ENCODE measurements around the gene OTUD3.

DNA sequence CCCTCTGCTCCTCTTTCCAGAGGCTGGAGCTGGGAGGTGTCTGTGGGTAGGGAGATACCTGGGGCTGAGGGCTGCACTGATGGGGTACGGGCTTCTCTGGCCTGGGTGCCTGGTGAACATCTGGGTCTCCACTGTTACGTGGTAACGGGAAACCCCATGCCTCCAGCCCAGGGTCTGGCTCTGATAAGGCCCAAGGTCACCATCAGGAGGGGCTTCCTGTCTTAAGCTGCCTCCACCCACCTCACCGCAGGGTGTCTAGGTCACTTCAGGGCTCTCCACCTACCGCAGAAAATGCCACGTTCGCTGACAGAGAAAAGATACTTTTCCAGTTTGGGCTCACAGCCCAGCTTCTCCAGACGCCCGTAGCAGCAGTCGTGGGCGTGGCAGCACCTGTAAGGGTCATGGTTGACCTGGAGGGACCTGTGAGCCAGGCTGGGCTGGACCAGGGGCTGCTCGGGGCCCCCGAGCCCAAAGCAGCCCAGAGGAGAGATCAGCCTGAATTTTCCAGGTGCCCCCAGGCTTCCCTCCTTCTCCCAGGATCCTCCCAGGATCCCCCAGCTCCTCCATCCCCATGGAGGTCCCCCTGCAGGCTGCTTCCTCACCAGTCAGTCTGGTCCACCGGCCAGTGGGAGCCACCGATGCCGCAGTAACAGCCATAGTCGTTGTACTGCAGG is 40.0 kb downstream of the OTUD3 start:
- TF ChIP-seq, protein P1, sequence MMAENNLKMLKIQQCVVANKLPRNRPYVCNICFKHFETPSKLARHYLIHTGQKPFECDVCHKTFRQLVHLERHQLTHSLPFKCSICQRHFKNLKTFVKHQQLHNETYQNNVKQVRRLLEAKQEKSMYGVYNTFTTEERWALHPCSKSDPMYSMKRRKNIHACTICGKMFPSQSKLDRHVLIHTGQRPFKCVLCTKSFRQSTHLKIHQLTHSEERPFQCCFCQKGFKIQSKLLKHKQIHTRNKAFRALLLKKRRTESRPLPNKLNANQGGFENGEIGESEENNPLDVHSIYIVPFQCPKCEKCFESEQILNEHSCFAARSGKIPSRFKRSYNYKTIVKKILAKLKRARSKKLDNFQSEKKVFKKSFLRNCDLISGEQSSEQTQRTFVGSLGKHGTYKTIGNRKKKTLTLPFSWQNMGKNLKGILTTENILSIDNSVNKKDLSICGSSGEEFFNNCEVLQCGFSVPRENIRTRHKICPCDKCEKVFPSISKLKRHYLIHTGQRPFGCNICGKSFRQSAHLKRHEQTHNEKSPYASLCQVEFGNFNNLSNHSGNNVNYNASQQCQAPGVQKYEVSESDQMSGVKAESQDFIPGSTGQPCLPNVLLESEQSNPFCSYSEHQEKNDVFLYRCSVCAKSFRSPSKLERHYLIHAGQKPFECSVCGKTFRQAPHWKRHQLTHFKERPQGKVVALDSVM (CRISPR knock-in tag; IDR thresholded peaks at IDR 0.05) = no peak
- TF ChIP-seq, protein P2, sequence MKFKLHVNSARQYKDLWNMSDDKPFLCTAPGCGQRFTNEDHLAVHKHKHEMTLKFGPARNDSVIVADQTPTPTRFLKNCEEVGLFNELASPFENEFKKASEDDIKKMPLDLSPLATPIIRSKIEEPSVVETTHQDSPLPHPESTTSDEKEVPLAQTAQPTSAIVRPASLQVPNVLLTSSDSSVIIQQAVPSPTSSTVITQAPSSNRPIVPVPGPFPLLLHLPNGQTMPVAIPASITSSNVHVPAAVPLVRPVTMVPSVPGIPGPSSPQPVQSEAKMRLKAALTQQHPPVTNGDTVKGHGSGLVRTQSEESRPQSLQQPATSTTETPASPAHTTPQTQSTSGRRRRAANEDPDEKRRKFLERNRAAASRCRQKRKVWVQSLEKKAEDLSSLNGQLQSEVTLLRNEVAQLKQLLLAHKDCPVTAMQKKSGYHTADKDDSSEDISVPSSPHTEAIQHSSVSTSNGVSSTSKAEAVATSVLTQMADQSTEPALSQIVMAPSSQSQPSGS (CRISPR knock-in tag; IDR thresholded peaks at IDR 0.05) = no peak
- TF ChIP-seq, protein P3, sequence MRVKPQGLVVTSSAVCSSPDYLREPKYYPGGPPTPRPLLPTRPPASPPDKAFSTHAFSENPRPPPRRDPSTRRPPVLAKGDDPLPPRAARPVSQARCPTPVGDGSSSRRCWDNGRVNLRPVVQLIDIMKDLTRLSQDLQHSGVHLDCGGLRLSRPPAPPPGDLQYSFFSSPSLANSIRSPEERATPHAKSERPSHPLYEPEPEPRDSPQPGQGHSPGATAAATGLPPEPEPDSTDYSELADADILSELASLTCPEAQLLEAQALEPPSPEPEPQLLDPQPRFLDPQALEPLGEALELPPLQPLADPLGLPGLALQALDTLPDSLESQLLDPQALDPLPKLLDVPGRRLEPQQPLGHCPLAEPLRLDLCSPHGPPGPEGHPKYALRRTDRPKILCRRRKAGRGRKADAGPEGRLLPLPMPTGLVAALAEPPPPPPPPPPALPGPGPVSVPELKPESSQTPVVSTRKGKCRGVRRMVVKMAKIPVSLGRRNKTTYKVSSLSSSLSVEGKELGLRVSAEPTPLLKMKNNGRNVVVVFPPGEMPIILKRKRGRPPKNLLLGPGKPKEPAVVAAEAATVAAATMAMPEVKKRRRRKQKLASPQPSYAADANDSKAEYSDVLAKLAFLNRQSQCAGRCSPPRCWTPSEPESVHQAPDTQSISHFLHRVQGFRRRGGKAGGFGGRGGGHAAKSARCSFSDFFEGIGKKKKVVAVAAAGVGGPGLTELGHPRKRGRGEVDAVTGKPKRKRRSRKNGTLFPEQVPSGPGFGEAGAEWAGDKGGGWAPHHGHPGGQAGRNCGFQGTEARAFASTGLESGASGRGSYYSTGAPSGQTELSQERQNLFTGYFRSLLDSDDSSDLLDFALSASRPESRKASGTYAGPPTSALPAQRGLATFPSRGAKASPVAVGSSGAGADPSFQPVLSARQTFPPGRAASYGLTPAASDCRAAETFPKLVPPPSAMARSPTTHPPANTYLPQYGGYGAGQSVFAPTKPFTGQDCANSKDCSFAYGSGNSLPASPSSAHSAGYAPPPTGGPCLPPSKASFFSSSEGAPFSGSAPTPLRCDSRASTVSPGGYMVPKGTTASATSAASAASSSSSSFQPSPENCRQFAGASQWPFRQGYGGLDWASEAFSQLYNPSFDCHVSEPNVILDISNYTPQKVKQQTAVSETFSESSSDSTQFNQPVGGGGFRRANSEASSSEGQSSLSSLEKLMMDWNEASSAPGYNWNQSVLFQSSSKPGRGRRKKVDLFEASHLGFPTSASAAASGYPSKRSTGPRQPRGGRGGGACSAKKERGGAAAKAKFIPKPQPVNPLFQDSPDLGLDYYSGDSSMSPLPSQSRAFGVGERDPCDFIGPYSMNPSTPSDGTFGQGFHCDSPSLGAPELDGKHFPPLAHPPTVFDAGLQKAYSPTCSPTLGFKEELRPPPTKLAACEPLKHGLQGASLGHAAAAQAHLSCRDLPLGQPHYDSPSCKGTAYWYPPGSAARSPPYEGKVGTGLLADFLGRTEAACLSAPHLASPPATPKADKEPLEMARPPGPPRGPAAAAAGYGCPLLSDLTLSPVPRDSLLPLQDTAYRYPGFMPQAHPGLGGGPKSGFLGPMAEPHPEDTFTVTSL (CRISPR knock-in tag; IDR thresholded peaks at IDR 0.05; ENCODE audit: borderline replicate concordance) = no peak
- TF ChIP-seq EP300 (IDR thresholded peaks at IDR 0.05; ENCODE audit: low read depth in 2 of 2, low read length in 2 of 2) = no peak
- no peak for TF ChIP-seq EP300 (CRISPR knock-in tag; IDR thresholded peaks at IDR 0.05; ENCODE audit: borderline replicate concordance)
- no peak for TF ChIP-seq BCL6 (CRISPR knock-in tag; IDR thresholded peaks at IDR 0.05)
- TF ChIP-seq NCOA5 (CRISPR knock-in tag; IDR thresholded peaks at IDR 0.05) = no peak
- no peak for TF ChIP-seq TBP (CRISPR knock-in tag; IDR thresholded peaks at IDR 0.05)
- no peak for TF ChIP-seq TCF12 (IDR thresholded peaks at IDR 0.05)
- TF ChIP-seq TCF12 (CRISPR knock-in tag; IDR thresholded peaks at IDR 0.05) = no peak
- TF ChIP-seq PITX1 (CRISPR knock-in tag; IDR thresholded peaks at IDR 0.05) = no peak
- TF ChIP-seq ZNF496 (CRISPR knock-in tag; IDR thresholded peaks at IDR 0.05; ENCODE audit: insufficient replicate concordance) = no peak
- no peak for TF ChIP-seq NFYB (CRISPR knock-in tag; IDR thresholded peaks at IDR 0.05)
